Neural cell (in vitro differentiated cells): Measurements from ENCODE around the gene CTBP2.

Experiments used
- CTCF ChIP-seq: fragments of 450-650 bp; IDR thresholded peaks from 2 replicates; pipeline ENCODE4 v1.5.1; 2014; ENCODE audit warnings: antibody characterized with exemption, mild to moderate bottlenecking, moderate library complexity; ENCODE audit not compliant: poor library complexity, severe bottlenecking
- RAD21 ChIP-seq: fragments of 450-650 bp; conservative IDR thresholded peaks from 2 replicates; pipeline ENCODE4 v1.6.1; 2014; ENCODE audit warnings: antibody characterized with exemption, mild to moderate bottlenecking, moderate library complexity
- SMC3 ChIP-seq: fragments of 450-650 bp; conservative IDR thresholded peaks from 2 replicates; pipeline ENCODE4 v1.6.1; 2014; ENCODE audit warnings: antibody characterized with exemption, mild to moderate bottlenecking, moderate library complexity; ENCODE audit not compliant: poor library complexity

DNA sequence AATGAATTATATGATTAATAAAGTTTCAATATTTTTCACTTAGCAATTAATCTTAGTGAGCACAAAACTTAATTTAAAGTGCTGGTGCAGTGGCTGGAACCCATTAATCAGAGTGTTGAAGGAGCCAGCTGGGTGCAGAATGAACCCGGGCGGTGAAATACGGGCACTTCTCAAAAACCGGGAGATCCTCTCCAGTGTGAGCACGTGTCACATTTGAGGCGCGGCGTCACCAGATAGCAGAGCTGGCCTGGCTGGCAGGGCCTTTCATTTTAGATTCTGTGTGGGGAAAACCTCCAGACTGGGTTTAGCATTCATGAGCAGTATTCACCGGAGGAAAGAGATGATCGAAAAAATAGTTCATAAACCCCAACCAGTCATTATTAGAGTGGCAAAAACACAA lies 34.5 kb upstream of the CTBP2 start:
- TF ChIP-seq RAD21, result no peak
- no peak for TF ChIP-seq CTCF
- TF ChIP-seq SMC3, result no peak
